Duodenal mucosa (tissue), 2 donors: ENCODE results near the gene BMI1.

Source experiments
- H3K27ac ChIP-seq: one replicate; pipeline ENCODE4 v1.7.0; 2013; ENCODE audit warnings: low read depth, low read length
- H3K27me3 ChIP-seq, 2 donors: one replicate each; pipeline ENCODE4 v1.7.0; 2013; ENCODE audit warnings: low read length in 2 of 2, control low read depth in 1 of 2; ENCODE audit not compliant: insufficient read depth in 2 of 2, control insufficient read depth in 1 of 2
- H3K36me3 ChIP-seq, 2 donors: one replicate each; pipeline ENCODE4 v1.7.0; 2013; ENCODE audit warnings: low read length in 2 of 2, control low read depth in 1 of 2; ENCODE audit not compliant: insufficient read depth in 2 of 2, control insufficient read depth in 1 of 2
- H3K4me1 ChIP-seq, 2 donors: one replicate each; pipeline ENCODE4 v1.7.0; 2013; ENCODE audit warnings: low read length in 2 of 2, control low read depth in 1 of 2; ENCODE audit not compliant: insufficient read depth in 2 of 2, control insufficient read depth in 1 of 2
- H3K4me3 ChIP-seq, 2 donors: one replicate each; pipeline ENCODE4 v1.7.0; 2013; ENCODE audit warnings: low read length in 2 of 2, low read depth in 1 of 2
- H3K9ac ChIP-seq, 2 donors: one replicate each; pipeline ENCODE4 v1.7.0; 2013; ENCODE audit warnings: low read length in 2 of 2, low read depth in 1 of 2
- H3K9me3 ChIP-seq, 2 donors: one replicate each; pipeline ENCODE4 v1.7.0; 2013; ENCODE audit warnings: low read length in 2 of 2, control low read depth in 1 of 2; ENCODE audit not compliant: control insufficient read depth in 1 of 2

The BMI1 gene

GRCh38 chr10:22318772-22319171 is 2.1 kb upstream of the BMI1 start:
- Histone ChIP-seq H3K27me3 (peaks cover 9 to 19% of the 10 kb centered on the region in 2 donors), H3K9me3 (no peaks in the 10 kb centered on the region), H3K36me3 (no peaks in the 10 kb centered on the region), H3K9ac (no peak overlapping the region), H3K4me1 (peaks cover 29 to 34% of the 10 kb centered on the region in 2 donors), H3K4me3 (no peak overlapping the region), H3K27ac (no peak overlapping the region)

- no peaks in the 10 kb centered on the region for H3K36me3 ChIP-seq
- peak overlapping the region; percentile 62 to 69 for H3K4me3 ChIP-seq
- peak overlapping the region in 1 of 2 donors; percentile 60 for H3K9ac ChIP-seq
- H3K4me1 ChIP-seq: peaks cover 32 to 42% of the 10 kb centered on the region in 2 donors
- no peak overlapping the region for H3K27ac ChIP-seq
- no peaks in the 10 kb centered on the region for H3K9me3 ChIP-seq
- H3K27me3 ChIP-seq: peaks cover 14 to 27% of the 10 kb centered on the region in 2 donors
These were observed 1.3 kb upstream of the BMI1 start for GRCh38 chr10:22319547-22319979.

- Histone ChIP-seq H3K9ac (peak overlapping the region; percentile 60 to 65), H3K36me3 (no peaks in the 10 kb centered on the region), H3K9me3 (no peaks in the 10 kb centered on the region), H3K4me1 (peaks cover 37 to 43% of the 10 kb centered on the region in 2 donors), H3K27ac (peak overlapping the region; percentile 68), H3K4me3 (peak overlapping the region; percentile 62 to 69), H3K27me3 (peaks cover 14 to 32% of the 10 kb centered on the region in 2 donors)
These were observed 830 bp upstream of the BMI1 start for GRCh38 chr10:22319980-22320558.

- H3K27me3 ChIP-seq: peaks cover 14 to 33% of the 10 kb centered on the region in 2 donors
- peak overlapping the region; percentile 61 to 68 for H3K9ac ChIP-seq
- no peaks in the 10 kb centered on the region for H3K36me3 ChIP-seq
- peaks cover 33 to 44% of the 10 kb centered on the region in 2 donors for H3K4me1 ChIP-seq
- peak overlapping the region; percentile 82 for H3K27ac ChIP-seq
- no peaks in the 10 kb centered on the region for H3K9me3 ChIP-seq
- H3K4me3 ChIP-seq: peak overlapping the region; percentile 67 to 86
These were observed 441 bp downstream of the BMI1 start for GRCh38 chr10:22321156-22321923.

GRCh38 chr10:22321924-22322640 is 1.2 kb downstream of the BMI1 start:
- Histone ChIP-seq H3K9ac (peak overlapping the region; percentile 41 to 44), H3K4me1 (peaks cover 33 to 44% of the 10 kb centered on the region in 2 donors), H3K27me3 (peaks cover 14 to 33% of the 10 kb centered on the region in 2 donors), H3K4me3 (peak overlapping the region; percentile 61 to 72), H3K27ac (no peak overlapping the region), H3K36me3 (no peaks in the 10 kb centered on the region), H3K9me3 (no peaks in the 10 kb centered on the region)

- Histone ChIP-seq H3K36me3 (no peaks in the 10 kb centered on the region), H3K4me3 (peak overlapping the region; percentile 61 to 72), H3K27ac (no peak overlapping the region), H3K9me3 (no peaks in the 10 kb centered on the region), H3K9ac (peak overlapping the region; percentile 41 to 44), H3K27me3 (peaks cover 14 to 33% of the 10 kb centered on the region in 2 donors), H3K4me1 (peaks cover 28 to 42% of the 10 kb centered on the region in 2 donors)
These were observed 1.8 kb downstream of the BMI1 start for GRCh38 chr10:22322641-22323160.

- H3K4me3 ChIP-seq: peak overlapping the region in 1 of 2 donors; percentile 76
- H3K27me3 ChIP-seq: peaks cover 14 to 33% of the 10 kb centered on the region in 2 donors
- no peaks in the 10 kb centered on the region for H3K9me3 ChIP-seq
- no peak overlapping the region for H3K27ac ChIP-seq
- H3K9ac ChIP-seq: no peak overlapping the region
- peaks cover 0 to 4% of the 10 kb centered on the region in 2 donors for H3K36me3 ChIP-seq
- peaks cover 21 to 35% of the 10 kb centered on the region in 2 donors for H3K4me1 ChIP-seq
These were observed 2.8 kb downstream of the BMI1 start for GRCh38 chr10:22323538-22324305.

- Histone ChIP-seq H3K9me3 (no peaks in the 10 kb centered on the region), H3K27me3 (peaks cover 14 to 33% of the 10 kb centered on the region in 2 donors), H3K9ac (peak overlapping the region in 1 of 2 donors; percentile 8), H3K4me3 (peak overlapping the region; percentile 55 to 76), H3K36me3 (peaks cover 7 to 8% of the 10 kb centered on the region in 2 donors), H3K4me1 (peaks cover 21 to 35% of the 10 kb centered on the region in 2 donors), H3K27ac (no peak overlapping the region)
These were observed 3.5 kb downstream of the BMI1 start for GRCh38 chr10:22324413-22324812.

- Histone ChIP-seq H3K27me3 (peaks cover 14 to 33% of the 10 kb centered on the region in 2 donors), H3K36me3 (peaks cover 11 to 13% of the 10 kb centered on the region in 2 donors), H3K27ac (no peak overlapping the region), H3K4me1 (peaks cover 18 to 32% of the 10 kb centered on the region in 2 donors), H3K4me3 (peak overlapping the region; percentile 55 to 76), H3K9me3 (no peaks in the 10 kb centered on the region), H3K9ac (peak overlapping the region; percentile 8 to 46)
These were observed 4.0 kb downstream of the BMI1 start for GRCh38 chr10:22324893-22325271.
